Activated T-helper 2 cell treated with anti-CD3 and anti-CD28 coated beads, Interferon-gamma antibody, Interleukin-2, Interleukin-4, amounts not matched to agents 10 μg/mL and 5 μg/mL and 100 μg/mL, durations not matched to agents 14 hours and 24 hours and 36 hours (primary cell): Measurements from ENCODE around the gene ITPKB. TPM values are rescaled to one million over a fixed set of nuclear protein-coding genes. Genes with fewer than 3 reads are reported as not detected.
A peak's percentile ranks its signal among the peaks of the same experiment; 100 is the strongest.
"Not testable (repeated sequence)": the region's sequence is repeated elsewhere in the genome, so short reads cannot be mapped to it uniquely, and the experiment has no call there.

Experiments
- DNase-seq: peaks from one replicate; pipeline ENCODE4 v3.0.0; 2021; ENCODE audit warnings: low spot score
- H3K27ac Mint-ChIP-seq: one replicate; pipeline ENCODE4 v1.8.0; 2021; ENCODE audit warnings: mixed read lengths
- H3K27me3 Mint-ChIP-seq: one replicate; pipeline ENCODE4 v1.8.0; 2021; ENCODE audit warnings: low read depth, mixed read lengths
- H3K36me3 Mint-ChIP-seq: one replicate; pipeline ENCODE4 v1.8.0; 2021; ENCODE audit warnings: low read depth, mixed read lengths
- H3K4me1 Mint-ChIP-seq: one replicate; pipeline ENCODE4 v1.8.0; 2021; ENCODE audit warnings: low read depth, mixed read lengths
- H3K4me3 Mint-ChIP-seq: one replicate; pipeline ENCODE4 v1.8.0; 2021; ENCODE audit warnings: low read depth, mild to moderate bottlenecking, moderate library complexity, mixed read lengths
- H3K9me3 Mint-ChIP-seq: one replicate; pipeline ENCODE4 v1.8.0; 2021; ENCODE audit warnings: mixed read lengths
- intact Hi-C: fragments of 100-400 bp; cut with micrococcal nuclease; formaldehyde crosslinking; loops from one replicate; pipeline ENCODE4 v1.15.1; 2023
- total RNA-seq: library from RNA; stranded (reverse); gene quantifications from 2 replicates; pipeline ENCODE4 v1.2.3, GENCODE V29; 2022

Gene ITPKB
- total RNA-seq, 1 donor from 2014 or later: 27.6 TPM

- Mint-ChIP-seq H3K27ac (no peak overlapping the region), H3K4me3 (no peak overlapping the region), H3K27me3 (peaks cover 2% of the 10 kb centered on the region), H3K36me3 (no peaks in the 10 kb centered on the region), H3K9me3 (no peaks in the 10 kb centered on the region), H3K4me1 (peaks cover 7% of the 10 kb centered on the region)
- no peak for DNase-seq
- intact Hi-C loops: no loop called here
These were observed 10.4 kb upstream of the ITPKB start for GRCh38 chr1:226749467-226749866.

DNA sequence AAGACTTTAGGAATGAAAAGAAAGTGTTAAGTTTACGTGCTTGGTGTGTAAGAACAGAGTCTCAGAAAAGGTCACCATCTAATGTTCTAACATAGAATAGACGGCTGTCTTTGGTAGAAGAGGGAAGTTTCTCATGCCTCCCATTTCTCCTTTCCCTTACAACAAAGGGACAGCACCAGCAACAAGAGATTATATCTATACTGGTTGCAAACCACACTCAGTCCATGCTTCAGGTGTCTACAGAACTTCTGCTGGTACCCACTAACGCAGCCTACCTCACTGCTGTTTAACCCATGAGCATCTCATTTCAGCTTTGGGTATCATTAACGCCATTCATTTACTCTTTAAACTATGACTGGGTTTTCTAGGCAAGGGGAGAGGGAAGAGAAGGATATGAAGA, 9.2 kb upstream of the ITPKB start:
- Mint-ChIP-seq H3K36me3 (peaks cover 3% of the 10 kb centered on the region), H3K27ac (no peak overlapping the region), H3K9me3 (peaks cover 4% of the 10 kb centered on the region), H3K27me3 (no peaks in the 10 kb centered on the region), H3K4me3 (no peak overlapping the region), H3K4me1 (peaks cover 2% of the 10 kb centered on the region)
- no peak for DNase-seq
- intact Hi-C loops: no loop called here

- H3K4me3 Mint-ChIP-seq, intact Hi-C loops: not testable (repeated sequence)
- peaks cover 10% of the 10 kb centered on the region for H3K9me3 Mint-ChIP-seq
These were observed 8.6 kb upstream of the ITPKB start for GRCh38 chr1:226747519-226748263.

GRCh38 chr1:226743259-226743658, 4.2 kb upstream of the ITPKB start:
- no peak for DNase-seq
- Mint-ChIP-seq H3K9me3 (peaks cover 15% of the 10 kb centered on the region), H3K36me3 (peaks cover 7% of the 10 kb centered on the region), H3K4me1 (peaks cover 13% of the 10 kb centered on the region), H3K27ac (no peak overlapping the region), H3K4me3 (no peak overlapping the region), H3K27me3 (no peaks in the 10 kb centered on the region)
- intact Hi-C loops: no loop called here

More at GRCh38 chr1:226747519-226748263, 8.6 kb upstream of the ITPKB start:
- not testable (repeated sequence) for H3K4me1 Mint-ChIP-seq, H3K27ac Mint-ChIP-seq, DNase-seq, H3K27me3 Mint-ChIP-seq, H3K36me3 Mint-ChIP-seq

GRCh38 chr1:226741009-226741408, 1.9 kb upstream of the ITPKB start:
- intact Hi-C loops: no loop called here
- peaks cover 16% of the 10 kb centered on the region for H3K36me3 Mint-ChIP-seq
- H3K4me3 Mint-ChIP-seq: no peak overlapping the region
- peaks cover 15% of the 10 kb centered on the region for H3K9me3 Mint-ChIP-seq
- H3K27me3 Mint-ChIP-seq: no peaks in the 10 kb centered on the region
- H3K27ac Mint-ChIP-seq: no peak overlapping the region
- DNase-seq: no peak
- H3K4me1 Mint-ChIP-seq: peaks cover 19% of the 10 kb centered on the region

GRCh38 chr1:226739696-226740065, 599 bp upstream of the ITPKB start:
- peaks cover 15% of the 10 kb centered on the region for H3K9me3 Mint-ChIP-seq
- DNase-seq: no peak
- H3K4me1 Mint-ChIP-seq: peaks cover 30% of the 10 kb centered on the region

DNA sequence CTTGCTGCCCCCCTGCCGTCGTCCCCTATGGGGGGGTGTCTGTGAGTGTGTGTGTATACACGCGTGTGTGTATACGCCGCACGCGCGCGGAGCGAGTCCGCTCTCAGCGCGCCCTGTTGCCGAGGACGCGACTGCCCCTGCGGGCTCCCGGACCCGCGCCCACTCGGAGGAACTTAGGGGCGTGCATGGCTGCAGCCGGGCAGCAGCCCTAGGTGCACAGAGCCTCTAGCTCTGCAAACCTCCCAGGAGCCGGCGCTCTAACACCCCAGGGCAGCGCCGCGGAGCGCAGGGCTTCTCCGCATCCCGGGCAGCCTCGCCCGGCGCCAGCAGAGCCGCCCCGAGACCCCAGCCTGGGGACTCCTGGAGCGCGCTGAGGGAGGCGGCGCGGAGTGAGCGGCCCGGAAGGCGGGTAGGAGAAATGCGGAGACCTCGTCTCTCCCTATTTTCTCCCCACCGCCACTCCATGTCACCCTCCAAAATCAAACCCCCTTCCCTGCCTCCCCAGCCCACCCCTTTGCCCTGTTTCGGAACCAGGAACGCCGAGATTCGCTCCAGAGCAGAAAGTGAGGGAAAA, 574 bp downstream of the ITPKB start:
- H3K27me3 Mint-ChIP-seq: no peaks in the 10 kb centered on the region
- DNase-seq: peak; percentile 39
- intact Hi-C loops: loop anchor here (2.0 to 5.0 kb wide), 4 partner anchors 36 to 144 kb away; no protein-coding TSS in a partner anchor
- H3K36me3 Mint-ChIP-seq: peaks cover 39% of the 10 kb centered on the region
- H3K9me3 Mint-ChIP-seq: peaks cover 13% of the 10 kb centered on the region
- peaks cover 42% of the 10 kb centered on the region for H3K4me1 Mint-ChIP-seq
- H3K27ac Mint-ChIP-seq: peak overlapping the region; percentile 92
- H3K4me3 Mint-ChIP-seq: peak overlapping the region; percentile 93

More at GRCh38 chr1:226739696-226740065, 599 bp upstream of the ITPKB start:
- intact Hi-C loops: loop anchor here (1.0 to 5.0 kb wide), 7 partner anchors 37 to 143 kb away; no protein-coding TSS in a partner anchor
- Mint-ChIP-seq H3K36me3 (peaks cover 29% of the 10 kb centered on the region), H3K27me3 (no peaks in the 10 kb centered on the region), H3K4me3 (peak overlapping the region; percentile 93), H3K27ac (peak overlapping the region; percentile 92)

DNA sequence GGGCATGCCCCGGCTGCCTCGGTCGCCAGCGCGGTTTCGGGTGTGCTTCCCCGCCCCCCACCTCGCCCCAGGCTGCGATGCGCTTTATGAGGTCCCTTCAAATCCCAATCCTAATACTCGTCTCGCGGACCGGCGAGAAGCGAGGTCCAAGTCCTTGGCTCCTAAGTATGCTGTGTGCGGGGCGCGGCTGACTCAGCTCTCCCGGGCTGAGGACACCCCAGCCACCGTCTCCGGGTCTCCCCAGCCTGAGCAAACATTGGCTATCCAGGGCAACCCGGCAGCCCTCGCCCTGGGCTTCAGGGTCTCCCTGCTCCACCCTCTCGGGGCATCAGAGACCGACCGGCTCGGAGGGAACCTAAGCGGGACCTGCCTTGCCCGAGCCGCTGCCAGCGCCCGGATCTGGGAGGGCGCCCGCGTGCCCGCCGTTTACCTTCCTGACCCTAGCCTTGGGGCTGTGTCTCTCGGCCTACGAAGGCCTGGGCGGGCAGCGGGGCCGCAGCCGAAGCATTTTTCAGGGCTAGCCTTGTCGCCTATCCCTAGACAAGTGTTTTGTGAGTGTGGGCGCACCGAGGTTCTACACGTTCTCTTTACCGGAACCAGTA, 1.2 kb downstream of the ITPKB start:
- peak; percentile 46 for DNase-seq
- Mint-ChIP-seq H3K27ac (peak overlapping the region; percentile 69), H3K4me1 (peaks cover 48% of the 10 kb centered on the region), H3K4me3 (peak overlapping the region; percentile 93), H3K36me3 (peaks cover 39% of the 10 kb centered on the region), H3K9me3 (peaks cover 7% of the 10 kb centered on the region), H3K27me3 (no peaks in the 10 kb centered on the region)
- intact Hi-C loops: loop anchor here (1.0 to 5.0 kb wide), 6 partner anchors 26 to 144 kb away; no protein-coding TSS in a partner anchor

GRCh38 chr1:226736908-226737818, 1.9 kb downstream of the ITPKB start:
- intact Hi-C loops: loop anchor here (1.0 to 5.0 kb wide), 4 partner anchors 25 to 145 kb away; no protein-coding TSS in a partner anchor
- H3K4me1 Mint-ChIP-seq: peaks cover 53% of the 10 kb centered on the region
- H3K27me3 Mint-ChIP-seq: no peaks in the 10 kb centered on the region
- peaks cover 2% of the 10 kb centered on the region for H3K9me3 Mint-ChIP-seq
- peak overlapping the region; percentile 69 for H3K27ac Mint-ChIP-seq
- DNase-seq: peak; percentile 47
- H3K36me3 Mint-ChIP-seq: peaks cover 41% of the 10 kb centered on the region
- H3K4me3 Mint-ChIP-seq: peak overlapping the region; percentile 93

DNA sequence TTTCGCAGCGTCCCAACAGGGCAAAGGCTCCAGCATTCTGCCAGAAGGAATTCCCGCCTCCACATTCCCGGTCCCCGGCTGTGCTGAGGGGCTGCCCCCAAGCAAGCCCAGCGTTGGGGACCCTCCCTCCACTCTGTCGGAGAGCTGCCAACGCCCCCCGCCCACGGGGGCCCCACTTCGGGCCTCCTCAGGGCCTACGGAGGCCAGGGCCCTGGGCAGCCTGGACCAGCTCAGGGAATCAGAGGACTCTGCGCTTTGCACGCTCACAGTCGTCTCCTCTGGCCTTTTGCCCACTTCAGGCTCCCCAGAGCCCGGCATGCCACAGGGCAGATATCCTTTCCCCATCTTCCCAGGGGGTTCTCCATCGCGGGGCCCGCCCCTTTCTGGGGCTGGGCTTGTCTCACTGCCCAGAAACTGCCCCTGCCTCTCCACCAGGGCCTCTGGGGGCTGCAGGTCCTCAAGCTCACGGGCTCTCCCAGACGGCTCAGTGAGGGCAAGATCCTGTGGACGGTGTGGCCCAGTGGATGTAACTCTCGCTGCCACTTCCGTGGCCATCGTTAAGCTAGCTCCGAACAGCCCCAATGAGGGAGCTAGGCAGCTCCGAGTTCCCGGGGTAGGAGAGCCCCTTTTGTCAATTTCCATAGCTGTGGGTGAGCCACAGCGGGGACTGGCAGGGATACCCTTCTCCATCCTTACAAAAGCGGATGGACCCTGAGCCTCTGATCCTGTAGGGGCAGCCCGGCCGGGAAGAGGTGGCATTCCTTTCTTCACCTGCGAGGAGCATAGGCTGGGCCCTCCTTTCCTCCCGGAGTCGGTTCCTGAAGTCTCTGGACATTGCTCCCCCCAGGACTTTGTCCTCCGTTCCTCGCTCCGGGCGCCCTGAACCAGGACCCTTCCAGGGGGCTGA, 2.8 kb downstream of the ITPKB start:
- H3K4me3 Mint-ChIP-seq: peak overlapping the region; percentile 93
- H3K27me3 Mint-ChIP-seq: no peaks in the 10 kb centered on the region
- H3K27ac Mint-ChIP-seq: no peak overlapping the region
- no peak for DNase-seq
- peaks cover 60% of the 10 kb centered on the region for H3K4me1 Mint-ChIP-seq
- intact Hi-C loops: loop anchor here (5.0 kb wide), 2 partner anchors 34 to 146 kb away; no protein-coding TSS in a partner anchor
- no peaks in the 10 kb centered on the region for H3K9me3 Mint-ChIP-seq
- H3K36me3 Mint-ChIP-seq: peaks cover 49% of the 10 kb centered on the region

DNA sequence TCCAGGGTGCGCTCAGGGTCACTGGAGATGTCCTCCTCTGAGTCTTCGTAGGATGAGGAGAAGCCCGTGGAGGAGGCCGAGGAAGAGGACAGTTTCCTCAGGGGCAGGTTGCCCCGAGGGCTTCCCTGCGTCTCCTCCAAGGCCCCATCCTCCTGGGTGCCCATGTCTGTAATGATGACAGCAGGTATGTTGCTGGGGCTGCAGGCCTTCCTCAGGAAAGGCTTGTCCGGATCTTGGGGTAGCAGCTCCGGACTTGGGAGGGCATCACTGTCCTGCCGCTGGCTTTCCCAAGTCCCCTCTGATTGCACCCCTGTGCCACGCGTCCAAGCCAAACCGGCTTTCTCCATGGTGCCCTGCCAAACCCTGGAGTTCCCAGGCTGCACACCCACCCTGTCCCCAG, 3.5 kb downstream of the ITPKB start:
- peak overlapping the region; percentile 19 for H3K27ac Mint-ChIP-seq

More for the DNA sequence above, 3.5 kb downstream of the ITPKB start:
- Mint-ChIP-seq H3K27me3 (no peaks in the 10 kb centered on the region), H3K4me3 (peak overlapping the region; percentile 93), H3K4me1 (peaks cover 64% of the 10 kb centered on the region), H3K9me3 (no peaks in the 10 kb centered on the region), H3K36me3 (peaks cover 56% of the 10 kb centered on the region)
- intact Hi-C loops: loop anchor here (1.0 to 5.0 kb wide), 3 partner anchors 11 to 147 kb away; no protein-coding TSS in a partner anchor
- no peak for DNase-seq
